OCI-LY3 (cell line): ENCODE results near the gene CDC20B.
"Not testable (repeated sequence)": the region's sequence is repeated elsewhere in the genome, so short reads cannot be mapped to it uniquely, and the experiment has no call there.

Experiments
- H2AFZ ChIP-seq: fragments of 200-600, 300-600 bp; shearing (Covaris generic); 2 replicates; pipeline ENCODE4 v1.6.0; 2014; ENCODE audit warnings: antibody characterized with exemption, low read depth, low read length
- H3K27ac ChIP-seq: fragments of 200-600, 300-600 bp; sonication (generic); 2 replicates; pipeline ENCODE4 v1.5.1; 2014; ENCODE audit warnings: mild to moderate bottlenecking, low read length, moderate library complexity, mixed read lengths
- H3K27me3 ChIP-seq: fragments of 200-600, 300-600 bp; sonication (generic); 2 replicates; pipeline ENCODE4 v1.6.1; 2014; ENCODE audit warnings: low read depth, low read length, mixed read lengths
- H3K36me3 ChIP-seq: fragments of 200-600, 300-600 bp; sonication (generic); replicated peaks from 2 replicates; pipeline ENCODE3; 2014; ENCODE audit warnings: low read depth, low read length, mixed read lengths
- H3K4me1 ChIP-seq: fragments of 300-600, 200-600 bp; sonication (generic); 2 replicates; pipeline ENCODE4 v1.6.1; 2014; ENCODE audit warnings: low read length, mixed read lengths
- H3K4me2 ChIP-seq: fragments of 200-600, 300-600 bp; sonication (generic); 2 replicates; pipeline ENCODE4 v1.6.1; 2014; ENCODE audit warnings: low read length, mixed read lengths
- H3K4me3 ChIP-seq: fragments of 300-600, 200-600 bp; sonication (generic); 2 replicates; pipeline ENCODE4 v1.5.1; 2014; ENCODE audit warnings: antibody characterized with exemption, mild to moderate bottlenecking, low read length, moderate library complexity
- H3K79me2 ChIP-seq: fragments of 300-600, 200-600 bp; shearing (Covaris generic); 2 replicates; pipeline ENCODE4 v1.6.1; 2014; ENCODE audit warnings: mild to moderate bottlenecking, low read length, mixed read lengths
- H3K9ac ChIP-seq: fragments of 300-600, 200-600 bp; shearing (Covaris generic); 2 replicates; pipeline ENCODE4 v1.6.0; 2014; ENCODE audit warnings: mild to moderate bottlenecking, low read length, moderate library complexity
- H3K9me3 ChIP-seq: fragments of 200-600, 300-600 bp; shearing (Covaris generic); 2 replicates; pipeline ENCODE4 v1.6.1; 2014; ENCODE audit warnings: low read length, mixed read lengths; ENCODE audit not compliant: insufficient read depth
- H4K20me1 ChIP-seq: fragments of 200-600, 300-600 bp; sonication (generic); 2 replicates; pipeline ENCODE4 v1.6.1; 2016; ENCODE audit warnings: low read length, mixed read lengths; ENCODE audit not compliant: insufficient read depth
- EZH2phosphoT487 ChIP-seq: fragments of 200-600 bp; shearing (Covaris generic); IDR thresholded peaks from 2 replicates; pipeline ENCODE4 v1.6.1; 2018; ENCODE audit warnings: antibody characterized with exemption, mixed run types, low read depth
- TF ChIP-seq, protein P1 (sequence below): fragments of 200-600, 300-600 bp; sonication (generic); IDR thresholded peaks from 2 replicates; pipeline ENCODE4 v1.5.1; 2014; ENCODE audit warnings: antibody characterized with exemption, low read length, low read depth

CDC20B gene

DNA sequence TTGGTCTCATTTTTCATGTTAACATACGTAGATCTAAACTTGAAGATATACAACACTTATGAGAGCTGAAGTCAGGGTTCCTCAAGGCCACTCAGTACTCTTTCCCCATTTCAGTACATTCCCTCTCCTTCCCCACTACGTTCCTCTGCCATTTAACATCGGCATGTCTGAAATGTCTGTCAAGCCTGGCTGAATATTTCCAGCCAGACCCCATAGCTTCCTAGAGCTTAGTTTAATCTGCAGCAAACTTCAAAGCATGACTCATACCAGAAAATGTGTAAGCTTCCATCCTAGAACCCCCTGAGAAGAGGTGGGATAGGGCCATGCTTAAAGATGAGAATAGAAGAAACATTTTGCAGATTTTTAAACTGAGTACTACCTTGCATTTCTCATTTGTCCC is 64.3 kb downstream of the CDC20B start:
- 0 out of 2 replicates have a peak, but pooled peaks cover 6% of the 10 kb centered on the region for H3K27me3 ChIP-seq
- no peaks in the 10 kb centered on the region for H4K20me1 ChIP-seq
- H3K9ac ChIP-seq, result no peak overlapping the region
- H3K4me1 ChIP-seq, result no peaks in the 10 kb centered on the region
- H3K27ac ChIP-seq, result no peak overlapping the region
- no peaks in the 10 kb centered on the region for H3K79me2 ChIP-seq
- H3K4me2 ChIP-seq, result no peak overlapping the region
- H2AFZ ChIP-seq, result no peak overlapping the region
- H3K4me3 ChIP-seq, result no peak overlapping the region
- TF ChIP-seq EZH2phosphoT487, result no peak
- TF ChIP-seq, protein P1, sequence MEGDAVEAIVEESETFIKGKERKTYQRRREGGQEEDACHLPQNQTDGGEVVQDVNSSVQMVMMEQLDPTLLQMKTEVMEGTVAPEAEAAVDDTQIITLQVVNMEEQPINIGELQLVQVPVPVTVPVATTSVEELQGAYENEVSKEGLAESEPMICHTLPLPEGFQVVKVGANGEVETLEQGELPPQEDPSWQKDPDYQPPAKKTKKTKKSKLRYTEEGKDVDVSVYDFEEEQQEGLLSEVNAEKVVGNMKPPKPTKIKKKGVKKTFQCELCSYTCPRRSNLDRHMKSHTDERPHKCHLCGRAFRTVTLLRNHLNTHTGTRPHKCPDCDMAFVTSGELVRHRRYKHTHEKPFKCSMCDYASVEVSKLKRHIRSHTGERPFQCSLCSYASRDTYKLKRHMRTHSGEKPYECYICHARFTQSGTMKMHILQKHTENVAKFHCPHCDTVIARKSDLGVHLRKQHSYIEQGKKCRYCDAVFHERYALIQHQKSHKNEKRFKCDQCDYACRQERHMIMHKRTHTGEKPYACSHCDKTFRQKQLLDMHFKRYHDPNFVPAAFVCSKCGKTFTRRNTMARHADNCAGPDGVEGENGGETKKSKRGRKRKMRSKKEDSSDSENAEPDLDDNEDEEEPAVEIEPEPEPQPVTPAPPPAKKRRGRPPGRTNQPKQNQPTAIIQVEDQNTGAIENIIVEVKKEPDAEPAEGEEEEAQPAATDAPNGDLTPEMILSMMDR, result no peak
- H3K36me3 ChIP-seq, result no peaks in the 10 kb centered on the region
- H3K9me3 ChIP-seq, result no peaks in the 10 kb centered on the region

DNA sequence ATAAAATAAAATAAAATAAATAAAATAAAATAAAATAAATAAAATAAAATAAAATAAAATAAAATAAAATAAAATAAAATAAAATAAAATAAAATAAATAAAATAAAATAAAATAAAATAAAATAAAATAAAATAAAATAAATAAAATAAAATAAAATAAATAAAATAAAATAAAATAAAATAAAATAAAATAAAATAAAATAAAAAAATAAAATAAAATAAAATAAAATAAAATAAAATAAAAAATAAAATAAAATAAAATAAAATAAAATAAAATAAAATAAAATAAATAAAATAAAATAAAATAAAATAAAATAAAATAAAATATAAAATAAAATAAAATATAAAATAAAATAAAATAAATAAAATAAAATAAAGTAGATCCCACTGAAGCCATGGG is 67.0 kb downstream of the CDC20B start:
- not testable (repeated sequence) for H3K27me3 ChIP-seq, H3K9ac ChIP-seq, H3K4me3 ChIP-seq, H3K4me2 ChIP-seq, H2AFZ ChIP-seq, H4K20me1 ChIP-seq, H3K27ac ChIP-seq, H3K36me3 ChIP-seq, H3K9me3 ChIP-seq, H3K4me1 ChIP-seq, H3K79me2 ChIP-seq

DNA sequence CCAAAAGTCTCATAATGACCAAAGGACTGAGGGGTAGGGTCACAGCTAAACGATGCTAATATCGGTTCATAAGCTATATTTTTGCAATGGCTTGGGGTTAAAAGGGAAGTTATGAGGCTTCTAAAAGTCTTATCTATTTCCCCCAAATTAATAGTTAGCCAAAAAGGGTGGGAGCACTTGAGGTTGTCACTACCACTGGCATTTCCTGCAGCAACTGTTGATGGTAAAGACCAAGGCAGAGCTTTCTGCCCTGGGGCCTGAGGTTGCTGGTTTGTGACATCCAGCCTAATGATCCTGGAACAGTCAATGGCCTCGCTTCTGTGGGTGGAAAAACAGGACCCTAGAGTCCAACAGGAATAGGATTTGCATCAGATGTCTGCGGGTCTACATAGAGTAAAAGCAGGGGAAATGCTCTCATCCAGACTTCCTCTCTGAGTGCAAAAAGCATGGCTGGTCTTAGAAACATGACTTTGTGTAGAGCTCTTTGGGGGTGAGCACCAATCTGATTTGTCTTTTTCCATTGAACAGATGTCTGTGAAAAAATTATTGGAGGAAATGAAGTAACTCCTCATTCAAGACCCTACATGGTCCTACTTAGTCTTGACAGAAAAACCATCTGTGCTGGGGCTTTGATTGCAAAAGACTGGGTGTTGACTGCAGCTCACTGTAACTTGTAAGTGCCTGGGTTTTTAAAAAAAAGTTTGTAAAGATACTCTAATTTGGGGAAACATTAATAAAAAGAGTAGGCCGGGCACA is 67.9 kb downstream of the CDC20B start:
- Histone ChIP-seq H3K36me3 (no peaks in the 10 kb centered on the region), H2AFZ (no peak overlapping the region), H3K9ac (no peak overlapping the region), H3K79me2 (no peaks in the 10 kb centered on the region), H3K27me3 (no peaks in the 10 kb centered on the region), H3K4me3 (no peak overlapping the region), H3K9me3 (no peaks in the 10 kb centered on the region), H3K4me1 (peaks cover 9% of the 10 kb centered on the region; the same call in 1 of the 2 replicates), H3K4me2 (no peak overlapping the region), H4K20me1 (no peaks in the 10 kb centered on the region), H3K27ac (no peak overlapping the region)
- TF ChIP-seq EZH2phosphoT487, result no peak
- TF ChIP-seq, protein P1, result no peak

DNA sequence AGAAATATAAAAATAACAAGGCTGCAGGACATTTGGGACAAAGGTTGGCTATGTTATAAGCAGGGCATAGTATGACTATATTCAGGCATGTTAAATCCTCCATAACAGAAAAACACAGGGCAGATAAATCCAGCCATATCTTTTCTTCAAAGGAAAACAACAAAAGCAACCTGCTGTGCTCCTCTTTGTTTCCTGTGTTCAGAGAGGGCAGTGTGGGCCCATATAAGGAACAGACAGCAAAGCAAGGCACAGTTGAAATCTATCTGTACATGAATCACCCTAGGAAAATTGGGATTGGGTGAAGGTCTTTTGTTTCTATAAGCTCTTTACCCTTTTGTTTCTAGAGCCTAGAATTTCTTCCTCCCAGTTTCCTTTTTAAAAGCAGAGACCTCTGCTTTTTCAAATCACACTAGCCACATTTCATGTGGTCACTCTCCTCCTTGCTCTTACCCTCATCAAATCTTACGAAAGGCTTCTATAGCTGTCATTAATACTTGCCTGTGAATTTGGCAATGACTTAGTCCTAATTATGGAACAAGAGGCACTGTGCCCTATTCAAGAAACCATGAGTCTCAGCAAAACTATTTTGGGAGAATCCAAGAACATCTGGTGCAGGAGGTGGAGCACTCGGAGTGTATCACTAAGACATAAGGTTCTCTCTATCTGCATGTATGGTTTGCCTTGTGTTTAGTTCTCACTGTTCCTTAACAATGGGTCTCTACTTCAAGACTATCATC is 68.8 kb downstream of the CDC20B start:
- no peak overlapping the region for H2AFZ ChIP-seq
- no peaks in the 10 kb centered on the region for H3K79me2 ChIP-seq
- TF ChIP-seq, protein P1, result no peak
- TF ChIP-seq EZH2phosphoT487, result no peak
- H4K20me1 ChIP-seq, result no peaks in the 10 kb centered on the region
- H3K27ac ChIP-seq, result no peak overlapping the region
- no peaks in the 10 kb centered on the region for H3K27me3 ChIP-seq
- no peak overlapping the region for H3K4me3 ChIP-seq
- peaks cover 9% of the 10 kb centered on the region; the same call in 1 of the 2 replicates for H3K4me1 ChIP-seq
- no peaks in the 10 kb centered on the region for H3K36me3 ChIP-seq
- H3K4me2 ChIP-seq, result no peak overlapping the region
- no peaks in the 10 kb centered on the region for H3K9me3 ChIP-seq
- no peak overlapping the region for H3K9ac ChIP-seq
